Parathyroid adenoma (tissue), 2 donors: ENCODE results near the gene UBL4B.

Experiments used
- H2AFZ ChIP-seq: fragments of 300-600 bp; sonication (generic); one replicate; pipeline ENCODE4 v1.7.0; 2017; ENCODE audit warnings: antibody characterized with exemption, mild to moderate bottlenecking
- H3K27ac ChIP-seq: fragments of 300-600 bp; sonication (generic); one replicate; pipeline ENCODE4 v1.7.0; 2017
- H3K27me3 ChIP-seq: fragments of 300-600 bp; sonication (generic); one replicate; pipeline ENCODE4 v1.7.0; 2017; ENCODE audit warnings: low read length; ENCODE audit not compliant: control insufficient read depth, insufficient read depth
- H3K36me3 ChIP-seq: fragments of 300-600 bp; sonication (generic); one replicate; pipeline ENCODE4 v1.7.0; 2017; ENCODE audit warnings: low read length; ENCODE audit not compliant: control insufficient read depth, insufficient read depth
- H3K4me1 ChIP-seq: fragments of 300-600 bp; sonication (generic); one replicate; pipeline ENCODE4 v1.7.0; 2017; ENCODE audit warnings: control low read depth
- H3K4me2 ChIP-seq: fragments of 300-600 bp; sonication (generic); one replicate; pipeline ENCODE4 v1.7.0; 2017; ENCODE audit warnings: low read length
- H3K4me3 ChIP-seq: fragments of 300-600 bp; sonication (generic); one replicate; pipeline ENCODE4 v1.7.0; 2017; ENCODE audit warnings: low read depth, low read length
- H3K79me2 ChIP-seq: fragments of 300-600 bp; sonication (generic); one replicate; pipeline ENCODE4 v1.7.0; 2017; ENCODE audit warnings: control low read depth
- H3K9ac ChIP-seq: fragments of 300-600 bp; sonication (generic); one replicate; pipeline ENCODE4 v1.7.0; 2017; ENCODE audit warnings: mild to moderate bottlenecking
- H3K9me3 ChIP-seq: fragments of 300-600 bp; sonication (generic); one replicate; pipeline ENCODE4 v1.7.0; 2017; ENCODE audit warnings: low read length; ENCODE audit not compliant: control insufficient read depth
- TF ChIP-seq, protein P1 (sequence below): fragments of 300-600 bp; sonication (generic); IDR thresholded peaks from one replicate; pipeline ENCODE4 v1.7.0; 2017; ENCODE audit warnings: antibody characterized with exemption, mild to moderate bottlenecking
- donor health status: primary hyperparathyroidism.

UBL4B gene

DNA sequence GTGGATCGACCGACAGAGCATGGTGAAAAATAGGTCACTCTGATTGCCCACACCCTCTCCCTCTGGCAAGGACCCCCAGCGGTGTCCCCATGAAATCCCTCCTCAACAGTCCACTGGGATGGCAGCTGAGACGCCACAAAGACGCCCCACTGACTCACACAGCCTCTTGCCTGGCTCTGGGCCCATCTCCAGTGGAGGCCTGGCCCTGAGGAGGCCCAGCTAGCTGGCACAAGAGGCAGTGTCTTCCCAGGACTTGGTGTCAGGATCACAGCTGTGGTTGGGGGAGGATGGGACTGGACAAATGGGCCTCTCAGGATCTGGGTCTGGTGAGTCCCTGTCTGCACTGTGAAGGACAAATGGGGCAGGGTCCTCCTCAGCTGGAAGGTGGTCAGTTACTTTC lies 46.4 kb upstream of the UBL4B start:
- Histone ChIP-seq H2AFZ (no peak overlapping the region), H3K4me2 (no peak overlapping the region), H3K9me3 (no peaks in the 10 kb centered on the region), H3K9ac (no peak overlapping the region), H3K4me3 (no peak overlapping the region), H3K4me1 (peaks cover 6% of the 10 kb centered on the region), H3K27ac (no peak overlapping the region), H3K36me3 (no peaks in the 10 kb centered on the region), H3K27me3 (no peaks in the 10 kb centered on the region), H3K79me2 (no peaks in the 10 kb centered on the region)
- TF ChIP-seq, protein P1, sequence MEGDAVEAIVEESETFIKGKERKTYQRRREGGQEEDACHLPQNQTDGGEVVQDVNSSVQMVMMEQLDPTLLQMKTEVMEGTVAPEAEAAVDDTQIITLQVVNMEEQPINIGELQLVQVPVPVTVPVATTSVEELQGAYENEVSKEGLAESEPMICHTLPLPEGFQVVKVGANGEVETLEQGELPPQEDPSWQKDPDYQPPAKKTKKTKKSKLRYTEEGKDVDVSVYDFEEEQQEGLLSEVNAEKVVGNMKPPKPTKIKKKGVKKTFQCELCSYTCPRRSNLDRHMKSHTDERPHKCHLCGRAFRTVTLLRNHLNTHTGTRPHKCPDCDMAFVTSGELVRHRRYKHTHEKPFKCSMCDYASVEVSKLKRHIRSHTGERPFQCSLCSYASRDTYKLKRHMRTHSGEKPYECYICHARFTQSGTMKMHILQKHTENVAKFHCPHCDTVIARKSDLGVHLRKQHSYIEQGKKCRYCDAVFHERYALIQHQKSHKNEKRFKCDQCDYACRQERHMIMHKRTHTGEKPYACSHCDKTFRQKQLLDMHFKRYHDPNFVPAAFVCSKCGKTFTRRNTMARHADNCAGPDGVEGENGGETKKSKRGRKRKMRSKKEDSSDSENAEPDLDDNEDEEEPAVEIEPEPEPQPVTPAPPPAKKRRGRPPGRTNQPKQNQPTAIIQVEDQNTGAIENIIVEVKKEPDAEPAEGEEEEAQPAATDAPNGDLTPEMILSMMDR, result no peak

DNA sequence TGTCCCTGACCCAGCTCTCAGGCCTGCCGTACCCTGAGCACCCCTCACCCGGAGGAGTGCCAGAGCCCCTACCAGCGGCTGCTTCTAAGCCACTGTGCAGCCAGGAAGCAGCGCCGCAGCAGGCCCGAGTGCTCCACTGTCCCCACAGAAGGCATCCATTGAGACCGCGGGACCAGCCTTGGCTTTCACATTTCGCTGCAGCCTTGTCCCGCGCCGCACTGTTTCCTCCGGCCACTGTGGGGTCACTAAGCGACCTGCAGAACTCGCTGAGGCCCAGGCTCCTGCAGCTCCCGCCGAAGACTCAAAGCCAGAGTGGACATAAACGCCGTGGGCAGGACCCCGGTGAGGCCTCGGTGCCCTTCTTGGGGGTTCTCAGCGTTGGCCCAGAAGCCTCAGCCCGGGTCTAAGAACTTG lies 44.8 kb upstream of the UBL4B start:
- H3K4me2 ChIP-seq, result no peak overlapping the region
- H2AFZ ChIP-seq, result no peak overlapping the region
- no peak overlapping the region for H3K9ac ChIP-seq
- H3K27ac ChIP-seq, result no peak overlapping the region
- no peaks in the 10 kb centered on the region for H3K27me3 ChIP-seq
- TF ChIP-seq, protein P1, result no peak
- no peaks in the 10 kb centered on the region for H3K9me3 ChIP-seq
- no peaks in the 10 kb centered on the region for H3K36me3 ChIP-seq
- H3K79me2 ChIP-seq, result no peaks in the 10 kb centered on the region
- no peak overlapping the region for H3K4me3 ChIP-seq
- H3K4me1 ChIP-seq, result peaks cover 6% of the 10 kb centered on the region

GRCh38 chr1:110067893-110068645 lies 44.2 kb upstream of the UBL4B start:
- Histone ChIP-seq H3K27me3 (no peaks in the 10 kb centered on the region), H3K9ac (no peak overlapping the region)

GRCh38 chr1:110068646-110069403 lies 43.4 kb upstream of the UBL4B start:
- Histone ChIP-seq H3K4me3 (no peak overlapping the region), H2AFZ (no peak overlapping the region), H3K36me3 (no peaks in the 10 kb centered on the region), H3K4me2 (no peak overlapping the region), H3K9ac (no peak overlapping the region), H3K79me2 (no peaks in the 10 kb centered on the region), H3K9me3 (no peaks in the 10 kb centered on the region), H3K4me1 (no peaks in the 10 kb centered on the region), H3K27ac (no peak overlapping the region), H3K27me3 (no peaks in the 10 kb centered on the region)
- TF ChIP-seq, protein P1, result no peak

More at GRCh38 chr1:110067893-110068645, 44.2 kb upstream of the UBL4B start:
- H3K9me3 ChIP-seq, result no peaks in the 10 kb centered on the region
- peaks cover 2% of the 10 kb centered on the region for H3K4me1 ChIP-seq
- TF ChIP-seq, protein P1, result no peak
- no peak overlapping the region for H2AFZ ChIP-seq
- H3K27ac ChIP-seq, result no peak overlapping the region
- H3K4me3 ChIP-seq, result no peak overlapping the region
- H3K36me3 ChIP-seq, result no peaks in the 10 kb centered on the region
- no peaks in the 10 kb centered on the region for H3K79me2 ChIP-seq
- no peak overlapping the region for H3K4me2 ChIP-seq
